Fibroblast of skin of right quadriceps (primary cell): ENCODE data around the gene CD55.
A peak's percentile ranks its signal among the peaks of the same experiment; 100 is the strongest.

Experiments
- DNase-seq: peaks from one replicate; pipeline ENCODE4 v3.0.0-alpha.2; 2013

The CD55 gene

GRCh38 chr1:207321079-207321789, at the start of gene CD55:
Gene CD55 (plus strand): TSS chr1:207321678. CDS start chr1:207321766, 88 bp downstream.
- peak; percentile 85 for DNase-seq

DNA sequence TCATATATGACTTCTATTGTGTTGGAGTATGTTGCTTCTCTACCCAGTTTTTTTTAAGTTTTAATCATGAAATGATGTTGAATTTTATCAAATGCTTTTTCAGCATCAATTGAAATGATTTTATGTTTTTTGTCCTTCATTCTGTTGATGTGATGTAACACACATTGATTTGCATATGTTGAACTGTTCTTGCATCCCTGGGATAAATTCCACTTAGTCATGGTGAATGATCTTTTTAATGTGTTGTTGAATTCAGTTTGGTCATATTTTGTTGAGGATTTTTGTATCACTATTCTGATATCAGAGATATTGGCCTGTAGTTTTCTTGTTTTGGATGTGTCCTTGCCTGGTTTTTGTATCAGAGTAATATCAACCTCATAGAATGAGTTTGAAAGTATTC, 46.6 kb upstream of the CD55 start:
- DNase-seq, result no peak

DNA sequence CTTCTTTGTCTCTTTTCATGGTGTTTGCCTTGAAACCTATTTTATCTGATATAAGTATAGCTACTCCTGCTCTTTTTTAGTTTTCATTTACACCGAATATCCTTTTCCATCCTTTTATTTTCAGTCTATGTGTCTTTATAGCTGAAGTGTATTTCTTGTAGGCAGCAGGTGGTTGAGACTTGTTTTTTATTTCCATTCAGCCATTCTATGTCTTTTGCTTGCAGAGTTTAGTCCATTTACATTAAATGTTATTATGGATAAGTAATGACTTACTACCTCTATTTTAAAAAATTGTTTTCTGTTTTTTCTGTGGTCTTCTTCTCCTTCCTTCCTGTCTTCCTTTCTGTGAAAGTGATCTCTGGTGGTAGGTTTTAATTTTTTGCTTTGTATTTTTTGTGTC, 45.0 kb upstream of the CD55 start:
- no peak for DNase-seq

DNA sequence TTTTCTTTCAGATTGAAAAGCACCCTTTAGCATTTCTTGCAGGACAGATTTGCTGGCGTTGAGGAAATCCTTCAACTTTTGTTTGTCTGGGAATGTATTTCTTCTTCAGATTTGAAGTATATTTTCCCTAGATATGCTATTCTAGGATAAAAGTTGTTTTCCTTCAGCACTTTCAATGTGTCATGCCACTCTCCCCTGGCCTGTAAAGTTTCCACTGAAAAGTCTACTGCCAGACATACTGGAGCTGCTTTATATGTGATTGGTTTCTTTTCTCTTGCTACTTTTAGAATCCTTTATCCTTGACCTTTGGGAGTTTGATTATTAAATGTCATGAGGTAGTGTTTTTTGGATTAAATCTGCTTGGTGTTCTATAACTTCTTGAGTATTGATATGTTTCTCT, 44.2 kb upstream of the CD55 start:
- no peak for DNase-seq

DNA sequence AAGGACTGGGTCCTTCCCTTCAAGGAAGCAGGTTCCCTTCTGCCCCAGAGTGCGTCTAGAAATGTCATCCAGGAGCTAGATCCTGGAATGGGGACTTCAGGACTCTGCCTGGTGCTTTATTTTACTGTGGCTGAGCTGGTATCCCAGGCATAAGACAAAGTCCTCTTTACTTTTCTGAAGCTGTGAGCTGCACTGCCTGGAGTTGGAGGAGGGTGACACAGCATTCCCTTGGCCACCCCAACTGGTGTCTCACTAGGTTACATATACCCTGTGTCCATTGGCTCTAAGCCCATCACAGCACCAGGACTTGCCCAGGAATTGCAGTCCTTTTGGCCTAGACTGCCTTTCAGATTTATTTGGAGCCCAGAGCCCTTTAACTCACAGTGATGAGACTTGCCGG, 41.8 kb upstream of the CD55 start:
- no peak for DNase-seq

DNA sequence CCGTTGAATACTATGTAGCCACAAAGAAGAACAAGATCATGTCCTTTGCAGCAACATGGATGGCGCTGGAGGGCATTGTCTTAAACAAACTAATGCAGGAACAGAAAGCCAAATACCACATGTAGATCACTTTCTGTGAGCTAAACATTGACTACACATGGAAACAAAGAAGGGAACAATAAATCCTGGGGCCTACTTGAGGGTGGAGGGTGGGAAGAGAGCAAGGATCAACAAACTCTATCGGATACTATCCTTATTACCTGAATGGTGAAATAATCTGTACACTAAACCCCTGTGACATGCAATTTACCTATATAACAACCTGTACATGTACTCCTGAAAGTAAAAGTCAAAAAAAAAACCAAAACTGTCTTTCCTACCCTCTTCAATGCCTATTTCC, 40.8 kb upstream of the CD55 start:
- no peak for DNase-seq

DNA sequence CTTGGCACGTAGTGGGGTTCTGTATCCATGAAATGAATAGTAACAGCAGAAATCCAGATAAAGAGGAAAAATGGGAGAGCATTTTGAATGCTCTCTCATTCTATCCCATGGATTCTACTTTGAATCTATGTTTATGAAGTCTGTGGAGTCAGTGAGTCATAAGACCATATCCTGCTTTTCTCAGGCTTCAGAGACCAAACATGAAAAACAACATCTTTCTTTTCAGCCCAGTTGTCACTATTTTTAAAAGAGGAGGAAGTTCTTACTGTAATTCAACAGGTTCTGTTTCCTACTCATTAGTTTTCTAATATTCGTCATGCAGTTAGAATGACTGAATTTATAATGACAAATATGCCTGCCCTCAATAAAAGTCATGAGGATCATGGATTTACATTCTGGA, 39.4 kb upstream of the CD55 start:
- DNase-seq, result peak; percentile 8

DNA sequence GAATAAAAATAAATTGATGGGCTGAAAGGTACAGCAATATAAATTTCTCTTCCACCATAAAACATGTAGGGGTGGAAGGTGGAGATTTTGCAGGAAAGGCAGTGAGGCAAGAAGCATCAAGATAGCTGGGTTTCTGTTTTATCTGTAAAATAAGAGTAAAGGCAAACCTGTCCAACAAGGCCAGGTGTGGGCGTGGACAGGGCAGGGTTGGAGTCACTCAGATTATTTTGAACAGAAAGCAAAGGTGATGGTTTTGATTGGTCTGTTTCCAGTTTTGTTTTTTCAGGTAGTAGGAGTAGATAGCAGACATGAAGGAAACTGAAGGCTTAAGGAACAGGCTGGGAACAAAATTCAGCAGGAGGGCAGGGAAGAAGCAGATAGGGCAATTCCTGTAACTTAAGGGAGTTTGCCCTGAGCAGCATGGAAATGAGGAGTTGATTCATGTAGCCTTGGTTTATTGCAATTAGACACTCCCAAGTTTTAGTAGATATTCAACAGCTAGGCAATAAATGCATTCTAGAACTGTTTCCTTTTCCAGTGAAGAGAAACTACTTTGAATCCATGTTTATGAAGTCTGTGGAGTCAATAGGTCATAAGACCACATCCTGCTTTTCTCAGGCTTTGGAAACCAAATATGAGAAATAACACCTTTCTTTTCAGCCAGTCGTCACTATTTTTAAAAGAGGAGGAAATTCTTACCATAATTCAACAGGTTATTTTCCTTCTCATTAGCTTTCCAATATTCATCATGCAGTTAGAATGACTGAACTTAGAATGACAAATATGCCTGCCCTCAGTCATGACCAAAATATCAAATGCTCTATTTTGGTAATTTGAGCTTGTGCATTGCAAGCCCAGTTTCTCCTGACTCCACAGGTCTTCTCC, 38.7 kb upstream of the CD55 start:
- DNase-seq, result peak; percentile 7

DNA sequence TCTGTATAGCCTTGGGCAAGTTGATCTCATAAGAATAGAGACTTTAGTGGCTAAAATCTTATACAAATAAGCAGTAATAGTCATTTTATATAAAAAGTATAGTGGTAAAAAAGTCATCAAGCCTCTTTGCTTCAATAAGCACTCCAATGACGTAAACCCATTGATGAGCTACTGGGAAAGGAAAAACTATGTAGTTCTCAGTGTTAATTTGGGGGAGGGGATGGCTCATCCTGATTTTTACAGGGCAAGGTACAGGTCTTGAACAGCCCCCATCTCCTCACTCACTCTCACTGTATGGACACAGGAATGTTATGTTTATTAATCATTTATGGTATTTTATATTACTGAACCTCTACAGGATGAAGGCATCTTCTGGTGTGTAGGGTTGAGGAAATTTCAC, 38.1 kb upstream of the CD55 start:
- no peak for DNase-seq

- peak; percentile 30 for DNase-seq
Measured at GRCh38 chr1:207284209-207284897, 37.1 kb upstream of the CD55 start.

- DNase-seq, result peak; percentile 22
Measured at GRCh38 chr1:207286786-207287468, 34.6 kb upstream of the CD55 start.

GRCh38 chr1:207288315-207288714, 33.2 kb upstream of the CD55 start:
- no peak for DNase-seq

DNA sequence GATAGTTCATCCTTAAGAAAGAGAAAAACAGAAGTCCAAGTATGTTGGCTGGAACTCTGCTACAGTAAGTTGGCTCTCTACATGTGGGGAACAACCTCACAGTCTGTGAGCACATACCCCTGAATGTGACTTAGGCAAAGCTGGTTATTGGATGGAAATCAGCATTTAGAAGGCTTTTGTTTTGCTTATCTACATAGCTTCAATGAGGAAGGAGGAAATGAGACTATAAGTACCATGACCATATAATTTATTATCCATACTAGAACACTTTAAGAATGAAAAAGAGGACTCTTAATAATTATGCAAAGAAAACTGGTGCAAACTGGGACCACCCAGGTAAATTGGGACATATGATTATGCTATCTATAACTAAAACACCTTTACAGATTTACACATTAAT, 31.7 kb upstream of the CD55 start:
- DNase-seq, result no peak

GRCh38 chr1:207291723-207292122, 29.8 kb upstream of the CD55 start:
- no peak for DNase-seq

GRCh38 chr1:207298186-207298585, 23.3 kb upstream of the CD55 start:
- DNase-seq, result no peak

DNA sequence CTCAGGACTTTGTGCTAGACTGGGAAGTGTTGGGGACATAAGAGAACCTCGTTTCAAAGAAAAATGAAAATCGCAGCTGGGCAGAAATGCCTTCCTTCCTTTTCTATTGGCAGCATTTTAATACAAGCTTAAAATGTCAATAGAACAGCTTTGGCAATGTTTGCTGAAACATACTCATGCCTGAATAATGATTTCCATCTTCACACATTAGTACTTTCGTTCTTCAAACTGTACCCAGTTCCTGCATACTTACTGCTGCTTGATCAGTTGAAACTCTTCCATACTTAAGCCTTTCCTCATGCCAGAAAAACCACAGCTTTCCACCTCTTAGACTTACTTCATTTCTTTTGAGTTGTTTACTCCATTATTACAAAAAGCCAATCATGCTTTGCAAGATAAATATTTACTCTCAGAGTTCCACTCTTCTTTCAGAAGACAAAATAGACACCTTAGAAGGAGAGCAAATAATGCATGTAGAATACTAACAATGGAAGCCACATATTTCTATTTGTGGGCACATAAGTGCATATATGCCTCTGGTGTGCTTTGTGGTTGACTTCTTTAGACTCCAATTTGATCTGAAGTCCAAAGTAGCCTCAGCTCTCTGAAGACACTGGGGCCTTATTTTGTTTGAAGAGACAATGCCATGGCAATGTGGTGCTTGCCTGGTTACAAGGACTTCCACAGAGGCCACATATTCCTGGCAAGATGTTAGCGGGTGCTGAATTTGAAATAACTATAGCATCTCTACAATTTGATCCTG, 22.7 kb upstream of the CD55 start:
- peak; percentile 6 for DNase-seq

- DNase-seq, result no peak
Measured at GRCh38 chr1:207300970-207301369, 20.5 kb upstream of the CD55 start.

- DNase-seq, result no peak
Measured at GRCh38 chr1:207302618-207303393, 18.7 kb upstream of the CD55 start.

DNA sequence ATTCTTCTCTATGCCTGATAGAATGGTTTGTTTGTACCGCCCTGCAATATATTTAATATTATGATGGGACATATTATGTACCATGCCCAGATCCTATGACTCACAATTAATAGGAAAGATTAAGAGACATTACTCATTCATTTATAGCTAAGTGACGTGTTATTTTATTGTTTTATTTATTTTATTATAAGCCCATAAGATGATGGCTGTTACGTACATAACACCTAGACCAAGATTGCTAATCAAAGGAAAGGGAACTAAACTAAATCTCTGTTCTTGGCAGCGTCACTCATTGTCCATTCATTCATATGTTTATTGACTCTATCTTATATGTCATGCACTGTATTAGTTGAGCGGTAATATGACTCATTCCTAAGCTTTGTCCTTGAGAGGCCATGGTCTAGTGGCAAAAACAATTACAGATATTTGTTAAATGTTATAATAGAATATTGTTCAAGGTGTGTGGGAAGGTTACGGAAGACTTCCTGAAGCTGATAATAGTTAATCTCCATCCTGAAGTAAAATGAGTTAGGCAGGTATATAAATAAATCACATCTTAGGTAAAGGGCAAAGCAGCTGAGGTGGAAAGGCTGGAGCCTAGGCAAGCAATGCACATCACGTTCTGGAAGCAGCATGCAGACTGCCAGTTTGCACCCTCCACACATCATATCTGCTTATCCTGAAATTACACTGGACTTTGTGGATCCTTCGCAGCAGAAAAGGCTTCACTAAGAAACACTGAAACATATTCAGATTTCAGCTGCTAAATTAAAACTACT, 16.6 kb upstream of the CD55 start:
- DNase-seq, result no peak

DNA sequence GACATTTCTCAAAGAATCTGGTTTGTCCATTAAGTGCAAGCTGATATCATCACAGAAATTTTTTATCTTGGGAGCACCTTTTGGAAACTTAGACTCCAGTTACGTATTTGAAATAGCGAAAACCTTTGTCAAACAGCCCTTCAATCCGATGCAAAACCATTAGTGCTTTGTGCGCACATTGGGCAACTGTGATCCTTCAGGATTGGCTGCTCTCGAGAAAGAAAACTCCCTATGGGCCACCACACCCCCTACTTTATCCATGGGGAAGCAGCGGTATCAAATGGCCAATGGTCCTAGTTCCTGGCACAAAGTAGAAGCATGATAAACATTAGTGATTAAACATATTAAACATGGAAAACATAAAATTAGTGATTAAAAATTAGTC, 16.0 kb upstream of the CD55 start:
- no peak for DNase-seq

DNA sequence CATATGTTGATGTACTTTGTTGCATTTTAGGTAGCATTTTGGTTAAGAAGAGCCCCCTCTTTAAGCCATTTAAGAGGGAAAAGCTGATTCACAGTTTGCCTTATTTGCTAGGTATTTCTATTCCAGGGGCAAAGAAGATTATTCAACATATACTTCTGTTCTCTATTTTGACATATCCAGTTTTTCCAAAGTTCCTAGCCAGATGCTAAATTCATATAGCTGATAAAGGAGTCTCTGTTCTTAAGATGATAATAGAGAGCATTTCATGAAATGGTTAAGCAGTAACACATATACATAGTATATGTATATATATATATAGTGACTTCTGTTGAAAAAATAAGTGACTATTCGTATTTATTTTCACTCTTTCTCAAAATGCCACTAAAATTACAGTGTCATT, 15.5 kb upstream of the CD55 start:
- DNase-seq, result no peak
